K562 (cell line): ENCODE measurements around the gene TEX47. TPM values are rescaled to one million over a fixed set of nuclear protein-coding genes. Genes with fewer than 3 reads are reported as not detected.

Experiments used
- CXXC5 ChIP-seq: fragments of 250-450 bp; sonication (Bioruptor Pico); IDR thresholded peaks from 2 replicates; pipeline ENCODE4 v1.8.0; 2022; ENCODE audit warnings: inconsistent platforms, mild to moderate bottlenecking, moderate library complexity
- EGR1 ChIP-seq: fragments of 450-650 bp; conservative IDR thresholded peaks from 2 replicates; pipeline ENCODE4 v1.6.1; 2017; ENCODE audit warnings: mild to moderate bottlenecking
- ESRRA ChIP-seq: fragments of 450-650 bp; IDR thresholded peaks from 2 replicates; pipeline ENCODE4 v1.6.1; 2014; ENCODE audit warnings: low read depth, mild to moderate bottlenecking, moderate library complexity, borderline replicate concordance
- L3MBTL2 ChIP-seq: fragments of 450-650 bp; IDR thresholded peaks from 2 replicates; pipeline ENCODE4 v1.6.1; 2016; ENCODE audit warnings: mild to moderate bottlenecking, moderate library complexity
- MAZ ChIP-seq, 2 experiments: fragments of 450-650 bp in 1 of 2; sonication (generic) in 1 of 2; formaldehyde crosslinking; IDR thresholded peaks in 1 of 2; conservative IDR thresholded peaks in 1 of 2; 2 replicates each; pipeline versions ENCODE4 v1.4.0 to v1.5.0; 2020; ENCODE audit warnings: mild to moderate bottlenecking in 1 of 2, missing genetic modification reagents in 1 of 2
- RBFOX2 ChIP-seq: fragments of 200-400 bp; formaldehyde crosslinking; IDR thresholded peaks from 2 replicates; pipeline ENCODE4 v1.6.1; 2017; ENCODE audit warnings: low read depth, mild to moderate bottlenecking, low read length, moderate library complexity
- ZBTB17 ChIP-seq: fragments of 450-650 bp; formaldehyde crosslinking; IDR thresholded peaks from 2 replicates; pipeline ENCODE4 v1.4.0; 2020; ENCODE audit warnings: mild to moderate bottlenecking
- polyA plus RNA-seq, 8 experiments: library from polyadenylated mRNA; depleted of rRNA in 4 of 8; stranded (reverse) in 5 of 8; unstranded in 3 of 8; fragments of >200 nt; fragmentation: Nextera tagmentation in 2 of 8; fragmentation: Illumina TruSeq in 1 of 8; extraction: Ambion mirVana in 2 of 8; extraction: Trizol in 1 of 8; gene quantifications; 2 replicates each; pipeline versions ENCODE4 v1.2.1 to v1.2.3, GENCODE V29; 2011 to 2014; ENCODE audit warnings: inconsistent platforms in 1 of 8, missing spikeins in 1 of 8
- total RNA-seq, 7 experiments: library from RNA; depleted of rRNA in 6 of 7; stranded (reverse); fragments of >200 nt in 6 of 7; fragmentation: Illumina TruSeq in 2 of 7; extraction: Trizol in 2 of 7; gene quantifications; 2 replicates each; pipeline versions ENCODE4 v1.2.1 to v1.2.3, GENCODE V29; 2011 to 2021; ENCODE audit warnings: low replicate concordance in 1 of 7
- TF ChIP-seq, protein P1 (sequence below), 3 experiments: IDR thresholded peaks in 2 of 3; conservative IDR thresholded peaks in 1 of 3; 2 replicates each; pipeline ENCODE4 v1.5.1; 2011 to 2012; ENCODE audit warnings: low read length in 3 of 3, mild to moderate bottlenecking in 3 of 3, control low read depth in 2 of 3, improper control_type of control experiment in 1 of 3, inconsistent platforms in 1 of 3, low read depth in 1 of 3, mixed read lengths in 1 of 3, moderate library complexity in 1 of 3; ENCODE audit not compliant: insufficient read depth in 2 of 3
- TF ChIP-seq, protein P2 (sequence below): fragments of 450-650 bp; IDR thresholded peaks from 2 replicates; pipeline ENCODE4 v1.6.1; 2016; ENCODE audit warnings: mild to moderate bottlenecking, moderate library complexity
- TF ChIP-seq, protein P3 (sequence below): sonication (generic); formaldehyde crosslinking; IDR thresholded peaks from 2 replicates; pipeline ENCODE4 v1.8.1; 2022; ENCODE audit warnings: missing genetic modification reagents

TEX47 gene
- total and polyA plus RNA-seq, 9 of the 15 experiments (the other 6 are each of a cell fraction or from before 2014, with no cell fraction given) = not detected

DNA sequence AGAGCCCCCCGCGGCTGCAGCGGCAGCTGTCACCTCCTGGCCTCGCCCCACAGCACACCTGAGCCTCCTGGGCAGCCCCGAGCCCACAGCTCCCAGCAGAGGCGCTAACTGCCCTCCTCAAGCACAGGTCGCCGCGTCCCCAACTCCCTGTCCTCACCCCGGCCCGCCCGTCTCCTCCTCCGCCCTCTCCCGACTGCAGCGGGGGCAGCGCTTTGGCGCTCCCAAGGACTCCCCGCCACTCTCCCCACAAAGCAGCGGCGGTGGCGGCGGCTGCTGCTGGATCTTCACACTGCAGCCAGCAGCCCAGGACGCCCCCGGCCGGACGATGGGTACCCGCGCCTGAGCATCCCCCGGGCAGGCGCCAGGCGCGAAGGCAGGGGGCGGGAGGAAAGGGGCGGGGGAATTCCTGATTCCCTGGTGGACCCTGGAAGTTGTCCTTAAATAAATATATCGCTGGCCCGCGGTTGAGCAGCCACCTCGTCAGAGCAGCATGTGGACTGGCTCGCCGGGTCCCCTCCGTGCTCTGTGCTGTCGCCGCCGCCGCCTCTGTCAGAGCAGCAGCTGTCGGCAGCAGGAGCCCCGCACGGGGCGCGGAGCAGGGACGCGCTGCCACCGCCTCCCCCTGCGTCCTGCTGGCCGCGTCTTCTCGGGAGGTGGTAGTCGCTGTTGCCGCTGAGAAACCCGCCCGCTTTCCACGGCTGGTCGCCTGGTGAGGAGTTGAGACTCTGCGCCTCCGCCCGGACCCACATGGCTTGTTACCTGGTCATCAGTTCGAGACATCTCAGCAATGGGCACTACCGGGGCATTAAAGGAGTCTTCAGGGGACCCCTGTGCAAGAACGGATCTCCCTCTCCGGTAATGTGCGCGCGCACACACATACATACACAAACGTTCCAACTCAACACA lies 36.1 kb downstream of the TEX47 start, which contains the start of gene ZNF804B (continued):
- TF ChIP-seq, protein P1, sequence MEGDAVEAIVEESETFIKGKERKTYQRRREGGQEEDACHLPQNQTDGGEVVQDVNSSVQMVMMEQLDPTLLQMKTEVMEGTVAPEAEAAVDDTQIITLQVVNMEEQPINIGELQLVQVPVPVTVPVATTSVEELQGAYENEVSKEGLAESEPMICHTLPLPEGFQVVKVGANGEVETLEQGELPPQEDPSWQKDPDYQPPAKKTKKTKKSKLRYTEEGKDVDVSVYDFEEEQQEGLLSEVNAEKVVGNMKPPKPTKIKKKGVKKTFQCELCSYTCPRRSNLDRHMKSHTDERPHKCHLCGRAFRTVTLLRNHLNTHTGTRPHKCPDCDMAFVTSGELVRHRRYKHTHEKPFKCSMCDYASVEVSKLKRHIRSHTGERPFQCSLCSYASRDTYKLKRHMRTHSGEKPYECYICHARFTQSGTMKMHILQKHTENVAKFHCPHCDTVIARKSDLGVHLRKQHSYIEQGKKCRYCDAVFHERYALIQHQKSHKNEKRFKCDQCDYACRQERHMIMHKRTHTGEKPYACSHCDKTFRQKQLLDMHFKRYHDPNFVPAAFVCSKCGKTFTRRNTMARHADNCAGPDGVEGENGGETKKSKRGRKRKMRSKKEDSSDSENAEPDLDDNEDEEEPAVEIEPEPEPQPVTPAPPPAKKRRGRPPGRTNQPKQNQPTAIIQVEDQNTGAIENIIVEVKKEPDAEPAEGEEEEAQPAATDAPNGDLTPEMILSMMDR (IDR thresholded peaks at IDR 0.05 in 2 of 3, conservative IDR thresholded peaks at IDR 0.05 in 1 of 3; ENCODE audit: insufficient read depth in 2 of 3, low read depth in 1 of 3, low read length in 3 of 3) = peak in 1 of 3 experiments; percentile 23; a peak in 1 of 6 replicates
- TF ChIP-seq RBFOX2 (0 out of 2 replicates have a peak, but pooled peaks have one; percentile 26), EGR1 (peak; percentile 36; the same call in 1 of the 2 replicates), MAZ (CRISPR knock-in tag; conservative IDR thresholded peaks at IDR 0.05 in 1 of 2, IDR thresholded peaks at IDR 0.05 in 1 of 2) (peak; percentile 38 to 51; a peak in 3 of 4 replicates), CXXC5 (peak; percentile 14), ZBTB17 (CRISPR knock-in tag) (peak; percentile 53; the same call in 1 of the 2 replicates), ESRRA (peak; percentile 19; the same call in 1 of the 2 replicates), L3MBTL2 (peak; percentile 77)
- TF ChIP-seq, protein P2, sequence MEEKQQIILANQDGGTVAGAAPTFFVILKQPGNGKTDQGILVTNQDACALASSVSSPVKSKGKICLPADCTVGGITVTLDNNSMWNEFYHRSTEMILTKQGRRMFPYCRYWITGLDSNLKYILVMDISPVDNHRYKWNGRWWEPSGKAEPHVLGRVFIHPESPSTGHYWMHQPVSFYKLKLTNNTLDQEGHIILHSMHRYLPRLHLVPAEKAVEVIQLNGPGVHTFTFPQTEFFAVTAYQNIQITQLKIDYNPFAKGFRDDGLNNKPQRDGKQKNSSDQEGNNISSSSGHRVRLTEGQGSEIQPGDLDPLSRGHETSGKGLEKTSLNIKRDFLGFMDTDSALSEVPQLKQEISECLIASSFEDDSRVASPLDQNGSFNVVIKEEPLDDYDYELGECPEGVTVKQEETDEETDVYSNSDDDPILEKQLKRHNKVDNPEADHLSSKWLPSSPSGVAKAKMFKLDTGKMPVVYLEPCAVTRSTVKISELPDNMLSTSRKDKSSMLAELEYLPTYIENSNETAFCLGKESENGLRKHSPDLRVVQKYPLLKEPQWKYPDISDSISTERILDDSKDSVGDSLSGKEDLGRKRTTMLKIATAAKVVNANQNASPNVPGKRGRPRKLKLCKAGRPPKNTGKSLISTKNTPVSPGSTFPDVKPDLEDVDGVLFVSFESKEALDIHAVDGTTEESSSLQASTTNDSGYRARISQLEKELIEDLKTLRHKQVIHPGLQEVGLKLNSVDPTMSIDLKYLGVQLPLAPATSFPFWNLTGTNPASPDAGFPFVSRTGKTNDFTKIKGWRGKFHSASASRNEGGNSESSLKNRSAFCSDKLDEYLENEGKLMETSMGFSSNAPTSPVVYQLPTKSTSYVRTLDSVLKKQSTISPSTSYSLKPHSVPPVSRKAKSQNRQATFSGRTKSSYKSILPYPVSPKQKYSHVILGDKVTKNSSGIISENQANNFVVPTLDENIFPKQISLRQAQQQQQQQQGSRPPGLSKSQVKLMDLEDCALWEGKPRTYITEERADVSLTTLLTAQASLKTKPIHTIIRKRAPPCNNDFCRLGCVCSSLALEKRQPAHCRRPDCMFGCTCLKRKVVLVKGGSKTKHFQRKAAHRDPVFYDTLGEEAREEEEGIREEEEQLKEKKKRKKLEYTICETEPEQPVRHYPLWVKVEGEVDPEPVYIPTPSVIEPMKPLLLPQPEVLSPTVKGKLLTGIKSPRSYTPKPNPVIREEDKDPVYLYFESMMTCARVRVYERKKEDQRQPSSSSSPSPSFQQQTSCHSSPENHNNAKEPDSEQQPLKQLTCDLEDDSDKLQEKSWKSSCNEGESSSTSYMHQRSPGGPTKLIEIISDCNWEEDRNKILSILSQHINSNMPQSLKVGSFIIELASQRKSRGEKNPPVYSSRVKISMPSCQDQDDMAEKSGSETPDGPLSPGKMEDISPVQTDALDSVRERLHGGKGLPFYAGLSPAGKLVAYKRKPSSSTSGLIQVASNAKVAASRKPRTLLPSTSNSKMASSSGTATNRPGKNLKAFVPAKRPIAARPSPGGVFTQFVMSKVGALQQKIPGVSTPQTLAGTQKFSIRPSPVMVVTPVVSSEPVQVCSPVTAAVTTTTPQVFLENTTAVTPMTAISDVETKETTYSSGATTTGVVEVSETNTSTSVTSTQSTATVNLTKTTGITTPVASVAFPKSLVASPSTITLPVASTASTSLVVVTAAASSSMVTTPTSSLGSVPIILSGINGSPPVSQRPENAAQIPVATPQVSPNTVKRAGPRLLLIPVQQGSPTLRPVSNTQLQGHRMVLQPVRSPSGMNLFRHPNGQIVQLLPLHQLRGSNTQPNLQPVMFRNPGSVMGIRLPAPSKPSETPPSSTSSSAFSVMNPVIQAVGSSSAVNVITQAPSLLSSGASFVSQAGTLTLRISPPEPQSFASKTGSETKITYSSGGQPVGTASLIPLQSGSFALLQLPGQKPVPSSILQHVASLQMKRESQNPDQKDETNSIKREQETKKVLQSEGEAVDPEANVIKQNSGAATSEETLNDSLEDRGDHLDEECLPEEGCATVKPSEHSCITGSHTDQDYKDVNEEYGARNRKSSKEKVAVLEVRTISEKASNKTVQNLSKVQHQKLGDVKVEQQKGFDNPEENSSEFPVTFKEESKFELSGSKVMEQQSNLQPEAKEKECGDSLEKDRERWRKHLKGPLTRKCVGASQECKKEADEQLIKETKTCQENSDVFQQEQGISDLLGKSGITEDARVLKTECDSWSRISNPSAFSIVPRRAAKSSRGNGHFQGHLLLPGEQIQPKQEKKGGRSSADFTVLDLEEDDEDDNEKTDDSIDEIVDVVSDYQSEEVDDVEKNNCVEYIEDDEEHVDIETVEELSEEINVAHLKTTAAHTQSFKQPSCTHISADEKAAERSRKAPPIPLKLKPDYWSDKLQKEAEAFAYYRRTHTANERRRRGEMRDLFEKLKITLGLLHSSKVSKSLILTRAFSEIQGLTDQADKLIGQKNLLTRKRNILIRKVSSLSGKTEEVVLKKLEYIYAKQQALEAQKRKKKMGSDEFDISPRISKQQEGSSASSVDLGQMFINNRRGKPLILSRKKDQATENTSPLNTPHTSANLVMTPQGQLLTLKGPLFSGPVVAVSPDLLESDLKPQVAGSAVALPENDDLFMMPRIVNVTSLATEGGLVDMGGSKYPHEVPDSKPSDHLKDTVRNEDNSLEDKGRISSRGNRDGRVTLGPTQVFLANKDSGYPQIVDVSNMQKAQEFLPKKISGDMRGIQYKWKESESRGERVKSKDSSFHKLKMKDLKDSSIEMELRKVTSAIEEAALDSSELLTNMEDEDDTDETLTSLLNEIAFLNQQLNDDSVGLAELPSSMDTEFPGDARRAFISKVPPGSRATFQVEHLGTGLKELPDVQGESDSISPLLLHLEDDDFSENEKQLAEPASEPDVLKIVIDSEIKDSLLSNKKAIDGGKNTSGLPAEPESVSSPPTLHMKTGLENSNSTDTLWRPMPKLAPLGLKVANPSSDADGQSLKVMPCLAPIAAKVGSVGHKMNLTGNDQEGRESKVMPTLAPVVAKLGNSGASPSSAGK = peak; percentile 87
- TF ChIP-seq, protein P3, sequence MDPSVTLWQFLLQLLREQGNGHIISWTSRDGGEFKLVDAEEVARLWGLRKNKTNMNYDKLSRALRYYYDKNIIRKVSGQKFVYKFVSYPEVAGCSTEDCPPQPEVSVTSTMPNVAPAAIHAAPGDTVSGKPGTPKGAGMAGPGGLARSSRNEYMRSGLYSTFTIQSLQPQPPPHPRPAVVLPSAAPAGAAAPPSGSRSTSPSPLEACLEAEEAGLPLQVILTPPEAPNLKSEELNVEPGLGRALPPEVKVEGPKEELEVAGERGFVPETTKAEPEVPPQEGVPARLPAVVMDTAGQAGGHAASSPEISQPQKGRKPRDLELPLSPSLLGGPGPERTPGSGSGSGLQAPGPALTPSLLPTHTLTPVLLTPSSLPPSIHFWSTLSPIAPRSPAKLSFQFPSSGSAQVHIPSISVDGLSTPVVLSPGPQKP (CRISPR knock-in tag) = no peak
